ENCODE results near the gene HOXD8.

Gene HOXD8

GRCh38 chr2:176160986-176161824 is 31.7 kb downstream of the HOXD8 start:
- no peak for DNase-seq

GRCh38 chr2:176161825-176162626 is 32.5 kb downstream of the HOXD8 start:
- DNase-seq, result no peak

GRCh38 chr2:176162911-176163671 is 33.6 kb downstream of the HOXD8 start:
- no peak for DNase-seq

GRCh38 chr2:176163672-176164056 is 34.2 kb downstream of the HOXD8 start:
- no peak for DNase-seq

- DNase-seq, result no peak
Observed at GRCh38 chr2:176164201-176164600, 34.7 kb downstream of the HOXD8 start.

GRCh38 chr2:176164611-176165369 is 35.3 kb downstream of the HOXD8 start:
- no peak for DNase-seq

GRCh38 chr2:176165370-176166050 is 36.0 kb downstream of the HOXD8 start:
- no peak for DNase-seq

- no peak for DNase-seq
Observed at GRCh38 chr2:176166272-176166671, 36.8 kb downstream of the HOXD8 start.

GRCh38 chr2:176167398-176167797 is 37.9 kb downstream of the HOXD8 start:
- no peak for DNase-seq

- no peak for DNase-seq
Observed at GRCh38 chr2:176169181-176169580, 39.7 kb downstream of the HOXD8 start.

- no peak for DNase-seq
Observed at GRCh38 chr2:176169711-176170110, 40.2 kb downstream of the HOXD8 start.

- DNase-seq, result no peak
Observed at GRCh38 chr2:176170602-176171305, 41.2 kb downstream of the HOXD8 start.

- no peak for DNase-seq
Observed at GRCh38 chr2:176171351-176172006, 42.0 kb downstream of the HOXD8 start.

- DNase-seq, result no peak
Observed at GRCh38 chr2:176172007-176172894, 42.7 kb downstream of the HOXD8 start.

- DNase-seq, result no peak
Observed at GRCh38 chr2:176172895-176173566, 43.5 kb downstream of the HOXD8 start.

GRCh38 chr2:176173567-176174381 is 44.3 kb downstream of the HOXD8 start:
- DNase-seq, result no peak

- no peak for DNase-seq
Observed at GRCh38 chr2:176174382-176174823, 44.9 kb downstream of the HOXD8 start.
